Sigmoid colon (tissue), 7 donors: ENCODE data around the gene TAF6. TPM values are rescaled to one million over a fixed set of nuclear protein-coding genes. Genes with fewer than 3 reads are reported as not detected.
A peak's percentile ranks its signal among the peaks of the same experiment; 100 is the strongest.

ENCODE experiments used
- DNase-seq: peaks from one replicate; pipeline ENCODE4 v3.0.0-alpha.2; 2019
- H3K27ac ChIP-seq, 4 donors: fragments of 200-600 bp; sonication (generic); one replicate each; pipeline ENCODE4 v1.5.1; 2016 to 2019; ENCODE audit warnings: mild to moderate bottlenecking in 1 of 4
- H3K27me3 ChIP-seq, 3 donors: fragments of 200-600 bp; sonication (generic); one replicate each; pipeline ENCODE4 v1.5.1; 2019; ENCODE audit warnings: mild to moderate bottlenecking in 1 of 3
- H3K36me3 ChIP-seq, 4 donors: fragments of 200-600 bp; sonication (generic); one replicate each; pipeline ENCODE4 v1.5.1; 2016 to 2019
- H3K4me1 ChIP-seq, 4 donors: fragments of 200-600 bp; sonication (generic); one replicate each; pipeline ENCODE4 v1.5.1; 2017 to 2019
- H3K4me3 ChIP-seq, 4 donors: fragments of 200-600 bp; sonication (generic); one replicate each; pipeline ENCODE4 v1.5.1; 2017 to 2019; ENCODE audit warnings: mild to moderate bottlenecking in 2 of 4, moderate library complexity in 1 of 4
- H3K9me3 ChIP-seq, 4 donors: fragments of 200-600 bp in 3 of 4; sonication (generic) in 3 of 4; one replicate each; pipeline versions ENCODE4 v1.5.1 to v1.6.1; 2013 to 2019
- EP300 ChIP-seq, 4 donors: sonication (generic); formaldehyde crosslinking; IDR thresholded peaks; one replicate each; pipeline ENCODE4 v1.6.1; 2017; ENCODE audit warnings: antibody characterized with exemption in 4 of 4
- POLR2A ChIP-seq, 2 donors: fragments of 450-650 bp; IDR thresholded peaks; one replicate each; pipeline ENCODE4 v1.6.1; 2016; ENCODE audit warnings: antibody characterized with exemption in 2 of 2, mild to moderate bottlenecking in 2 of 2, moderate library complexity in 2 of 2
- POLR2AphosphoS5 ChIP-seq, 4 donors: sonication (generic); formaldehyde crosslinking; IDR thresholded peaks; one replicate each; pipeline ENCODE4 v1.6.1; 2017; ENCODE audit warnings: antibody characterized with exemption in 4 of 4
- WGBS, 2 donors: extraction: QIAGEN DNeasy Blood & Tissue Kit; methylation state at CpG; one replicate each; pipeline ENCODE4 v1.1.7; 2013; 5-methylcytosine and 5-hydroxymethylcytosine counted together
- intact Hi-C: fragments of 100-400 bp; cut with DNase I; formaldehyde crosslinking; loops from one replicate; pipeline ENCODE4 v1.15.1; 2023
- polyA plus RNA-seq, 3 donors: library from polyadenylated mRNA; stranded (reverse); fragments of 200-250 nt; gene quantifications; one replicate each; pipeline ENCODE4 v1.2.3, GENCODE V29; 2013
- total RNA-seq, 4 donors: library from RNA; depleted of rRNA; stranded (reverse); fragments of >200 nt; gene quantifications; one replicate each; pipeline ENCODE4 v1.1.0, GENCODE V29; 2016
- TF ChIP-seq, protein P1 (sequence below), 4 experiments: fragments of 450-650 bp in 3 of 4; fragments of 200-600 bp in 1 of 4; IDR thresholded peaks; one replicate each; pipeline ENCODE4 v1.5.1; 2016 to 2019; ENCODE audit warnings: antibody characterized with exemption in 4 of 4, mild to moderate bottlenecking in 3 of 4, moderate library complexity in 2 of 4
- donor health status: healthy with polysubstance abuse.
- donor health status: Bipolar disorder and iron deficiency.
- donor health status: healthy.

TAF6 gene
- total and polyA plus RNA-seq, 7 donors = 18.0 to 87.8 (median 56.6) TPM

GRCh38 chr7:100154651-100155491 lies 35.7 kb upstream of the TAF6 start:
- H3K27me3 ChIP-seq = no peaks in the 10 kb centered on the region
- 35 to 74% methylated on average over 30 of the region's 30 CpGs for WGBS, 2 donors
- intact Hi-C loops = no loop called here
- H3K9me3 ChIP-seq = no peaks in the 10 kb centered on the region
- H3K27ac ChIP-seq = peak overlapping the region in 1 of 4 donors; percentile 36
- no peak for DNase-seq
- peaks cover 0 to 30% (median 19%) of the 10 kb centered on the region in 4 donors for H3K4me1 ChIP-seq
- H3K36me3 ChIP-seq = peaks cover 0 to 50% (median 22%) of the 10 kb centered on the region in 4 donors
- no peak overlapping the region for H3K4me3 ChIP-seq
- TF ChIP-seq, protein P1, sequence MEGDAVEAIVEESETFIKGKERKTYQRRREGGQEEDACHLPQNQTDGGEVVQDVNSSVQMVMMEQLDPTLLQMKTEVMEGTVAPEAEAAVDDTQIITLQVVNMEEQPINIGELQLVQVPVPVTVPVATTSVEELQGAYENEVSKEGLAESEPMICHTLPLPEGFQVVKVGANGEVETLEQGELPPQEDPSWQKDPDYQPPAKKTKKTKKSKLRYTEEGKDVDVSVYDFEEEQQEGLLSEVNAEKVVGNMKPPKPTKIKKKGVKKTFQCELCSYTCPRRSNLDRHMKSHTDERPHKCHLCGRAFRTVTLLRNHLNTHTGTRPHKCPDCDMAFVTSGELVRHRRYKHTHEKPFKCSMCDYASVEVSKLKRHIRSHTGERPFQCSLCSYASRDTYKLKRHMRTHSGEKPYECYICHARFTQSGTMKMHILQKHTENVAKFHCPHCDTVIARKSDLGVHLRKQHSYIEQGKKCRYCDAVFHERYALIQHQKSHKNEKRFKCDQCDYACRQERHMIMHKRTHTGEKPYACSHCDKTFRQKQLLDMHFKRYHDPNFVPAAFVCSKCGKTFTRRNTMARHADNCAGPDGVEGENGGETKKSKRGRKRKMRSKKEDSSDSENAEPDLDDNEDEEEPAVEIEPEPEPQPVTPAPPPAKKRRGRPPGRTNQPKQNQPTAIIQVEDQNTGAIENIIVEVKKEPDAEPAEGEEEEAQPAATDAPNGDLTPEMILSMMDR (IDR thresholded peaks at IDR 0.05) = no peak
- TF ChIP-seq EP300 (IDR thresholded peaks at IDR 0.05) (no peak), POLR2AphosphoS5 (IDR thresholded peaks at IDR 0.05) (no peak), POLR2A (IDR thresholded peaks at IDR 0.05) (no peak)

- no peak for DNase-seq
- intact Hi-C loops = no loop called here
- 16 to 64% methylated on average over 16 of the region's 16 CpGs for WGBS, 2 donors
- Histone ChIP-seq H3K36me3 (peaks cover 0 to 50% (median 22%) of the 10 kb centered on the region in 4 donors), H3K27ac (peak overlapping the region in 2 of 4 donors; percentile 2 to 36), H3K27me3 (no peaks in the 10 kb centered on the region), H3K9me3 (no peaks in the 10 kb centered on the region), H3K4me3 (no peak overlapping the region), H3K4me1 (peaks cover 0 to 35% (median 25%) of the 10 kb centered on the region in 4 donors)
- TF ChIP-seq POLR2A (IDR thresholded peaks at IDR 0.05) (no peak), POLR2AphosphoS5 (IDR thresholded peaks at IDR 0.05) (no peak), EP300 (IDR thresholded peaks at IDR 0.05) (no peak)
- TF ChIP-seq, protein P1 (IDR thresholded peaks at IDR 0.05) = no peak
These were observed 34.8 kb upstream of the TAF6 start for GRCh38 chr7:100153708-100154535.

GRCh38 chr7:100152937-100153666 lies 33.9 kb upstream of the TAF6 start:
- Histone ChIP-seq H3K36me3 (peaks cover 0 to 50% (median 22%) of the 10 kb centered on the region in 4 donors), H3K4me3 (no peak overlapping the region), H3K27me3 (no peaks in the 10 kb centered on the region), H3K4me1 (peaks cover 0 to 35% (median 26%) of the 10 kb centered on the region in 4 donors), H3K27ac (peak overlapping the region in 1 of 4 donors; percentile 13), H3K9me3 (no peaks in the 10 kb centered on the region)
- intact Hi-C loops = no loop called here
- no peak for DNase-seq
- TF ChIP-seq POLR2AphosphoS5 (IDR thresholded peaks at IDR 0.05) (no peak), EP300 (IDR thresholded peaks at IDR 0.05) (no peak), POLR2A (IDR thresholded peaks at IDR 0.05) (no peak)
- TF ChIP-seq, protein P1 (IDR thresholded peaks at IDR 0.05) = no peak
- WGBS, 2 donors = 72 to 90% methylated on average over 18 of the region's 18 CpGs

- Histone ChIP-seq H3K9me3 (no peaks in the 10 kb centered on the region), H3K4me3 (no peak overlapping the region), H3K27ac (no peak overlapping the region), H3K4me1 (peaks cover 0 to 30% (median 22%) of the 10 kb centered on the region in 4 donors), H3K36me3 (peaks cover 0 to 50% (median 22%) of the 10 kb centered on the region in 4 donors), H3K27me3 (no peaks in the 10 kb centered on the region)
- no peak for DNase-seq
- TF ChIP-seq EP300 (IDR thresholded peaks at IDR 0.05) = no peak
- TF ChIP-seq POLR2A (IDR thresholded peaks at IDR 0.05) = no peak
- TF ChIP-seq, protein P1 (IDR thresholded peaks at IDR 0.05) = no peak
- no peak for TF ChIP-seq POLR2AphosphoS5 (IDR thresholded peaks at IDR 0.05)
- intact Hi-C loops = no loop called here
These were observed 33.2 kb upstream of the TAF6 start for GRCh38 chr7:100152404-100152803.
